ENCODE results near the gene CPLX4.

CPLX4 gene

DNA sequence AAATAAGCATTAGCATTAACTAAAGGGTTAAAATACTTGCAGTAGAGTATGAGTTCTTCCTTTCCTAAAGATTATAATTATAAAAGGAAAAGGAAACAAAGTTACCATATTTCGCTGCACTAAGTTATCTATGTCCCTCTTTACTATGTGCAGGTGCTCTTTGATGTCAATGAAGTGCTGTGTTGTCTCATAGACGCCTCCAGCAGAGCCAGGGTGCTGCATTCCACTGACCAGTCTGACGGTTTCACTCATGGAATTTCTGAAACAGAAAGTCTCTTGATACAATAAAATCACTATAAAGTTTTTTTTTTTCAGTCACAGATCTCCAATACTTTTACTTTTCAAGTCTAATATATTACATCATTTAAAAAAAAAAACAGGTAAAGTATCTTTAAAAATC lies 14.5 kb upstream of the CPLX4 start:
- TF ChIP-seq, protein P1, sequence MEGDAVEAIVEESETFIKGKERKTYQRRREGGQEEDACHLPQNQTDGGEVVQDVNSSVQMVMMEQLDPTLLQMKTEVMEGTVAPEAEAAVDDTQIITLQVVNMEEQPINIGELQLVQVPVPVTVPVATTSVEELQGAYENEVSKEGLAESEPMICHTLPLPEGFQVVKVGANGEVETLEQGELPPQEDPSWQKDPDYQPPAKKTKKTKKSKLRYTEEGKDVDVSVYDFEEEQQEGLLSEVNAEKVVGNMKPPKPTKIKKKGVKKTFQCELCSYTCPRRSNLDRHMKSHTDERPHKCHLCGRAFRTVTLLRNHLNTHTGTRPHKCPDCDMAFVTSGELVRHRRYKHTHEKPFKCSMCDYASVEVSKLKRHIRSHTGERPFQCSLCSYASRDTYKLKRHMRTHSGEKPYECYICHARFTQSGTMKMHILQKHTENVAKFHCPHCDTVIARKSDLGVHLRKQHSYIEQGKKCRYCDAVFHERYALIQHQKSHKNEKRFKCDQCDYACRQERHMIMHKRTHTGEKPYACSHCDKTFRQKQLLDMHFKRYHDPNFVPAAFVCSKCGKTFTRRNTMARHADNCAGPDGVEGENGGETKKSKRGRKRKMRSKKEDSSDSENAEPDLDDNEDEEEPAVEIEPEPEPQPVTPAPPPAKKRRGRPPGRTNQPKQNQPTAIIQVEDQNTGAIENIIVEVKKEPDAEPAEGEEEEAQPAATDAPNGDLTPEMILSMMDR (IDR thresholded peaks at IDR 0.05): no peak
- TF ChIP-seq ZFX (IDR thresholded peaks at IDR 0.05; ENCODE audit: borderline replicate concordance): no peak

DNA sequence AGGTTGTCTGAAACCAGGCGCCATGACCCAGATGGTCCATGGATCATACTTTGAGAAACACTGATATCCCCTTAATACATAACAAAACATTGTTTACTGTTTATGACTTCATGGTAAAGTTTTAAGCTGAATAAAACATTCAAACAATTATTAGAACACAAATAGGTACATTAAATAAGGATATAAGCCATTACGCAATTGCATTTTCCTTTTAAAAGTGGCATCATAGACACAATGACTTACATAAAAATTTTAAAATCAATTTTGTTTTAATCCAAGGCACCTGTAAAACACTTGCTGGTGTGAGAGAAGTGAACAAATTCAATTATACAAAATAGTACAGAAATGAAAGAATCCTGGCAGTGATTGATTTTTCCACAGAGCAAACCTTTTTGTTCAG lies 10.2 kb upstream of the CPLX4 start:
- TF ChIP-seq ZFX (IDR thresholded peaks at IDR 0.05; ENCODE audit: borderline replicate concordance): no peak
- TF ChIP-seq, protein P1 (IDR thresholded peaks at IDR 0.05): no peak
- no peak overlapping the region for H3K27ac ChIP-seq

More for the DNA sequence above, 14.5 kb upstream of the CPLX4 start:
- H3K27ac ChIP-seq: no peak overlapping the region

DNA sequence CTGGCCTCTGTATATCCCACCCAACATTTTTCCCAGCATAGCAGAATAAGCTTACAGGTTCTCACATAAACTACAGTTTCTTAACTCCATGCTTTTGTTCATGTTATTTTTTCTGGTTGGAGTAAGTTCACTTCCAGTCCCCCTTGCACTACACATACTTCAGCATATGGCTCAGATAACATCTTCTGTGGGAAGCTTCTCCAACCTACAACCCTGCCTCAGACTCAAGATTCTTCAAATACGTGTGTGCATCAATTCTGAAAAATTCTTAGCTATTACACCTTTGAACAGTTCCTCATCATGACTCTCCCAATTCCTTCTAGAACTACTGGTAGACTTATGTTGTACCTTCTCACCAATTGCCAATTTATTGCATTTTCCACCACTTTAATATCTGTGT lies 7.5 kb upstream of the CPLX4 start:
- TF ChIP-seq, protein P1 (IDR thresholded peaks at IDR 0.05): no peak
- no peak for TF ChIP-seq ZFX (IDR thresholded peaks at IDR 0.05; ENCODE audit: borderline replicate concordance)
- no peak overlapping the region for H3K27ac ChIP-seq

DNA sequence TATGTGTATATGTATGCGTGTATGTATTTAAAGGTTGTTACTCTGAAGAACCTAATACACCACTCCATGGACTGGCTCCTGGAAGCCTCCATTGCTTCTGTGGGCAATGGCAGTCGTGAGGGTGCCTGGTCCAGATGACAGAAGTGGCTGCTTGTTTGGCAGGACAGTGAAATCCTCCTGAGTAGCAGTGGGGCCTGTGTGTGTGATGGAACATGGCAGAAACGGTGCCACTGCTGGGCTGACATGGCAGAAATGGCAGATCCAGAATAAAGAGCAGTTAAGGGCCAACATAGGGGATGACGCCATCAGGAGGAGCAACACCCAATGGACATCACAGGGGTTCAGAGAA lies 6.1 kb upstream of the CPLX4 start:
- TF ChIP-seq ZFX (IDR thresholded peaks at IDR 0.05; ENCODE audit: borderline replicate concordance): no peak
- TF ChIP-seq, protein P1 (IDR thresholded peaks at IDR 0.05): no peak
- no peak overlapping the region for H3K27ac ChIP-seq

DNA sequence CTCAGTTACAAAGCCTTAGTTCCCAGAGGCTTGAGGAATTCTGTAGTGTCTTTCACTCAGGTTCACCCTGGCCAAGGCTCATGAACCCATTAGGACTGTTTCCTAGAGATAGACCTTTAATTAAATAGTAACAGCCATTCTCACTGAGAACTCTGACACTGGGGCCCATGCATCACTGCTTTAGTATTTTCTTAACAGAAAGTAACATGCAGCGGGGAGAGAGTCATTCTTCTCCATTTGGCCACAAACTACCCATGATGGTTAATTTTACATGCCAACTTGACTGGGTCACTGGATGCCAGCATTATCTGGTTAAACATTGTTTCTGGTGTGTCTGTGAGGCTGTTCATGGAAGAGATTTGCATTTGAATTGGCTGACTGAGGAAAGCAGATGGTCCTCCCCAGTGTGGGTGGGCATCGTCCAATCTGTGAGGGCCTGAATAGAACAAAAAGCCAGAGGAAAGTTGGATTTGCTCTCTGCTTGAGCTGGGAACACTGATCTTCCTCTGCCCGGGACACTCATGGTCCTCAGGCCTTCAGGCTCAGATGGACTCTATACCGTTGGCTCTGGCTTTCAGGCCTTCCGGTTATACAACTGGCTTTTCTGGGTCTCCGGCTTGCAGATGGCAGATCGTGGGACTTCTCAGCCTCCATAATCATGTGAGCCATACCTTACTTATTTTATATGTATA lies 5.6 kb upstream of the CPLX4 start:
- TF ChIP-seq, protein P1 (IDR thresholded peaks at IDR 0.05): no peak
- TF ChIP-seq ZFX (IDR thresholded peaks at IDR 0.05; ENCODE audit: borderline replicate concordance): no peak
- no peak overlapping the region for H3K27ac ChIP-seq

DNA sequence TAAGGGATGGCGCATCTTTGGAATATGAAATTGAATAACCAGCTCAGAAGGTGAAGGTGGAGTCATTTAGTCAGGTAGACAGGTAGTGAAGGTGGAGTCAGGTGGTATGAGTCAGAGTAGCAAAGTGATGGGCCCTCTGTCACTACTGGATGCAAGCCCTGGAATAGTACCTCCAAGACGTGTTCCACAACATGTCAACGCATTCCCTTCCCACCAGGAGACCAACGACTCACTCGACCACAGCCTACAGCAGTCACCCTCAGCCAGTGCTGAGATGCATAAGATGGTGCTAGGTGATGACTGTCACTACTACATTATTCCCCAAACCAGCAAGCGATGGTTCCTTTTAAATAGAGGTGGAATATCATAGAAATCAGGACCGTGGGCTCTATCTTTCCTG lies 6.8 kb downstream of the CPLX4 start:
- TF ChIP-seq, protein P1 (IDR thresholded peaks at IDR 0.05): no peak
- no peak for TF ChIP-seq ZFX (IDR thresholded peaks at IDR 0.05; ENCODE audit: borderline replicate concordance)
- H3K27ac ChIP-seq: no peak overlapping the region

DNA sequence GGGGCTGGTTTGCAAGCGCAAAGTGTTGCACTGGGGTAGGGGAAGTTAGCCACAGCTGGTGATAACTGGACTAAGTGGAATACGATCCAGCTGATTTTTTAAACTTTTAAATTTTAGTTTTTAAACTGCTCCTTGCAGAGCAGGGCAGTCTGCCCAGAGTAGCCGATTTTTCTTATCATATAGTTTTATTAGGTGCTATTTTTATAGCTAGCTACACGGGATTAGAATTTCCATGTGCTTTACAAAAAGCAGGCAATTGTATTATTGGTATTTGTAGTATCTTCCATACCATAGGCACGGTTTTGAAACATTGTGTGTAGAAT lies 9.6 kb downstream of the CPLX4 start:
- TF ChIP-seq ZFX (IDR thresholded peaks at IDR 0.05; ENCODE audit: borderline replicate concordance): no peak
- TF ChIP-seq, protein P1 (IDR thresholded peaks at IDR 0.05): no peak
- no peak overlapping the region for H3K27ac ChIP-seq
